OCI-LY3 (cell line): ENCODE measurements around the gene SGPP2.

Source experiments
- H2AFZ ChIP-seq: fragments of 200-600, 300-600 bp; shearing (Covaris generic); 2 replicates; pipeline ENCODE4 v1.6.0; 2014; ENCODE audit warnings: antibody characterized with exemption, low read depth, low read length
- H3K27ac ChIP-seq: fragments of 200-600, 300-600 bp; sonication (generic); 2 replicates; pipeline ENCODE4 v1.5.1; 2014; ENCODE audit warnings: mild to moderate bottlenecking, low read length, moderate library complexity, mixed read lengths
- H3K27me3 ChIP-seq: fragments of 200-600, 300-600 bp; sonication (generic); 2 replicates; pipeline ENCODE4 v1.6.1; 2014; ENCODE audit warnings: low read depth, low read length, mixed read lengths
- H3K36me3 ChIP-seq: fragments of 200-600, 300-600 bp; sonication (generic); replicated peaks from 2 replicates; pipeline ENCODE3; 2014; ENCODE audit warnings: low read depth, low read length, mixed read lengths
- H3K4me1 ChIP-seq: fragments of 300-600, 200-600 bp; sonication (generic); 2 replicates; pipeline ENCODE4 v1.6.1; 2014; ENCODE audit warnings: low read length, mixed read lengths
- H3K4me2 ChIP-seq: fragments of 200-600, 300-600 bp; sonication (generic); 2 replicates; pipeline ENCODE4 v1.6.1; 2014; ENCODE audit warnings: low read length, mixed read lengths
- H3K4me3 ChIP-seq: fragments of 300-600, 200-600 bp; sonication (generic); 2 replicates; pipeline ENCODE4 v1.5.1; 2014; ENCODE audit warnings: antibody characterized with exemption, mild to moderate bottlenecking, low read length, moderate library complexity
- H3K79me2 ChIP-seq: fragments of 300-600, 200-600 bp; shearing (Covaris generic); 2 replicates; pipeline ENCODE4 v1.6.1; 2014; ENCODE audit warnings: mild to moderate bottlenecking, low read length, mixed read lengths
- H3K9ac ChIP-seq: fragments of 300-600, 200-600 bp; shearing (Covaris generic); 2 replicates; pipeline ENCODE4 v1.6.0; 2014; ENCODE audit warnings: mild to moderate bottlenecking, low read length, moderate library complexity
- H3K9me3 ChIP-seq: fragments of 200-600, 300-600 bp; shearing (Covaris generic); 2 replicates; pipeline ENCODE4 v1.6.1; 2014; ENCODE audit warnings: low read length, mixed read lengths; ENCODE audit not compliant: insufficient read depth
- H4K20me1 ChIP-seq: fragments of 200-600, 300-600 bp; sonication (generic); 2 replicates; pipeline ENCODE4 v1.6.1; 2016; ENCODE audit warnings: low read length, mixed read lengths; ENCODE audit not compliant: insufficient read depth
- EZH2phosphoT487 ChIP-seq: fragments of 200-600 bp; shearing (Covaris generic); IDR thresholded peaks from 2 replicates; pipeline ENCODE4 v1.6.1; 2018; ENCODE audit warnings: antibody characterized with exemption, mixed run types, low read depth
- TF ChIP-seq, protein P1 (sequence below): fragments of 200-600, 300-600 bp; sonication (generic); IDR thresholded peaks from 2 replicates; pipeline ENCODE4 v1.5.1; 2014; ENCODE audit warnings: antibody characterized with exemption, low read length, low read depth

Gene SGPP2

DNA sequence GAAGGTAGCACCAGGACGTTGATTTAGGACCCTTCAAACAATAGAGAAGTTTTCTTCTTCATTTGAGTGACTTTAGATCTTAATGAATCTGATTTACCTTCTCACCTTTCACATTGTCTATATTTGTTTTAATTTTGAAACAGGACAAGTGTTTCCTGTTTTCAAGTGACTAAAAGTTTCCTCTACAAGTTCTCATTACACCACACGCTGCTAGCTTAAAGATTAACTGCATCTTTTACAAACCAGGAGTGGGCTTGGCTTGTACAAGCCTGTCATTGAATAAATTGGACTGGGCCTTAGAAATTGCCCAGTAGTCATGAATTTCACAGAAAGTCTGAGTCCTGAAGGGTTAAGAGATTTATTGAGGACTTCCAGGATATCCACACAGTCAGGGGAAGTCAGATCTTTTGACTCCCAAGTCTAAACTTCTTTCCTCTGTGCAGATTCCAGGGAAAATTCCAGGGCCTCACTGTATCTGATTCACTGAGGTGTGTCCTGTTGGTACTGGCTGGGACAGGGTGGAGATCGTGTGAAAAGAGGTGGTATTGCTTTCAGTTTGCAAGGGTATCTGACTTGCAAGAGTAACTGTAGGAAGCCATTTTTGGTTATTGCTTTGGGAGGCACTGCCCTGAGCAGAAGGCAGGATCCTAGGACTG lies 3.4 kb downstream of the SGPP2 start:
- TF ChIP-seq, protein P1, sequence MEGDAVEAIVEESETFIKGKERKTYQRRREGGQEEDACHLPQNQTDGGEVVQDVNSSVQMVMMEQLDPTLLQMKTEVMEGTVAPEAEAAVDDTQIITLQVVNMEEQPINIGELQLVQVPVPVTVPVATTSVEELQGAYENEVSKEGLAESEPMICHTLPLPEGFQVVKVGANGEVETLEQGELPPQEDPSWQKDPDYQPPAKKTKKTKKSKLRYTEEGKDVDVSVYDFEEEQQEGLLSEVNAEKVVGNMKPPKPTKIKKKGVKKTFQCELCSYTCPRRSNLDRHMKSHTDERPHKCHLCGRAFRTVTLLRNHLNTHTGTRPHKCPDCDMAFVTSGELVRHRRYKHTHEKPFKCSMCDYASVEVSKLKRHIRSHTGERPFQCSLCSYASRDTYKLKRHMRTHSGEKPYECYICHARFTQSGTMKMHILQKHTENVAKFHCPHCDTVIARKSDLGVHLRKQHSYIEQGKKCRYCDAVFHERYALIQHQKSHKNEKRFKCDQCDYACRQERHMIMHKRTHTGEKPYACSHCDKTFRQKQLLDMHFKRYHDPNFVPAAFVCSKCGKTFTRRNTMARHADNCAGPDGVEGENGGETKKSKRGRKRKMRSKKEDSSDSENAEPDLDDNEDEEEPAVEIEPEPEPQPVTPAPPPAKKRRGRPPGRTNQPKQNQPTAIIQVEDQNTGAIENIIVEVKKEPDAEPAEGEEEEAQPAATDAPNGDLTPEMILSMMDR: no peak
- TF ChIP-seq EZH2phosphoT487: no peak
- Histone ChIP-seq H4K20me1 (no peaks in the 10 kb centered on the region), H3K4me2 (peak overlapping the region; percentile 99), H3K4me1 (peaks cover 40% of the 10 kb centered on the region), H3K79me2 (peaks cover 36% of the 10 kb centered on the region), H2AFZ (no peak overlapping the region), H3K9ac (no peak overlapping the region), H3K27me3 (no peaks in the 10 kb centered on the region), H3K27ac (no peak overlapping the region; the same call in 1 of the 2 replicates), H3K36me3 (no peaks in the 10 kb centered on the region), H3K4me3 (peak overlapping the region; percentile 32), H3K9me3 (no peaks in the 10 kb centered on the region)

DNA sequence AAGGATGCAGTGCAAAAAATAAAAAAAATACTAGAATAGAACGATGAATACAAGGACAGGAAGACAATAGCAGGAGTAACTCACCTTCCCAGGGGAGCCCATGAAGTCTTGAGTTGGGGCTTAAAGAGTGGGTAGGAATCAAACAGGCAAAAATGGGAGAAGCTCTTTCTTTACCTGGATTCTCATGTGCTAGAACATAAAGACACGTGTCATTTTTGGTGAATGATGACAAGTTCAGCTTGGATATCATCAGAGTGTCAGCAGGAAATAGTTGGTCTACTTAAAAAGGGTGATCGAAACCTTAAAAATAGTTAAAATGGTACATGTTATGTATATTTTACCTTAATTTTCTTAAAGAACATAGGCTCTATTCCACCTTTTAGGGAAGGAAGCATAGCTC lies 5.7 kb downstream of the SGPP2 start:
- Histone ChIP-seq H3K4me1 (peaks cover 46% of the 10 kb centered on the region), H3K9ac (no peak overlapping the region), H3K27me3 (no peaks in the 10 kb centered on the region), H3K79me2 (peaks cover 36% of the 10 kb centered on the region), H4K20me1 (no peaks in the 10 kb centered on the region), H3K4me2 (no peak overlapping the region), H2AFZ (no peak overlapping the region), H3K4me3 (no peak overlapping the region), H3K36me3 (no peaks in the 10 kb centered on the region), H3K27ac (no peak overlapping the region), H3K9me3 (no peaks in the 10 kb centered on the region)
- no peak for TF ChIP-seq EZH2phosphoT487
- TF ChIP-seq, protein P1: no peak

DNA sequence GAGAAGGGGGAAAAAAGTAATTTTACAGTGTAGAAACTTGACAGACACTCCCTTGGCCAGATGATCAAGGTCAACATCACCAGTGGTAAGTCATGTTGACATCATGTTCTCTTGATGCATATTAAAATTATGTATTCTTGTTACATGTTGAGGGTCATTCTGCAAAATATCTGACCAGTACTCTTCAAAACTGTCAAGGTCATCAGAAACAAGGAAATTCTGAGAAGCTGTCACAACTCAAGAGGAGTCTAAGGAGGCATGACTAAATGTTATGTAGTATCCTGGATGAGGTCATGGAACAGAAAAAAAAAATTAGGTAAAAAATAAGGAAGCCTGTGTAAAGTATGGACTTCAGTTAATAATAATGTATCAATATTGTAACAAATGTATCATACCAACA lies 6.3 kb downstream of the SGPP2 start:
- H3K27me3 ChIP-seq: no peaks in the 10 kb centered on the region

DNA sequence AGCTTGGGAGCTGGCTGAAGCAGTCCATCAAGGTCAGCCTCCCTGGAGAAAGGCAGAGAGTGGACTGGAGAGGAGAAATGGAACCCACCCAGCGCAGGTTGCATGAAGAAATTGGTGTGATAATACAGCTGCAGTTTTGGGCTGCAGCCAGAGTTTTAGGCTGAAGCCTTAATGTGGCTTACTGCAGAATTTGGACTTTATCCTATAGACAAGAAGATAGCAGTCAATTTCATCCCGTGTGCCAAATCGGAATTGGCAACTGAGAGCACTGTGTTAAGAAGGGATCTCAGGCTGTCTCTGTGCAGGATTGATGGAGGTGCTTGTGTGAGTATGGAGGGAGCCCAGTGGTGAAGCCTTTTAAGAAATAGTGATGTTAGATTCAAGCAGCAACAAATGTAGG lies 7.5 kb downstream of the SGPP2 start:
- Histone ChIP-seq H3K27ac (no peak overlapping the region), H3K27me3 (no peaks in the 10 kb centered on the region)
- TF ChIP-seq EZH2phosphoT487: no peak
- TF ChIP-seq, protein P1: no peak

More for the DNA sequence above, 6.3 kb downstream of the SGPP2 start:
- H3K4me2 ChIP-seq: no peak overlapping the region
- no peaks in the 10 kb centered on the region for H3K9me3 ChIP-seq
- no peak for TF ChIP-seq EZH2phosphoT487
- TF ChIP-seq, protein P1: no peak
- peaks cover 43% of the 10 kb centered on the region for H3K4me1 ChIP-seq
- no peak overlapping the region for H2AFZ ChIP-seq
- no peaks in the 10 kb centered on the region for H3K36me3 ChIP-seq
- H3K9ac ChIP-seq: no peak overlapping the region
- H4K20me1 ChIP-seq: no peaks in the 10 kb centered on the region
- H3K27ac ChIP-seq: no peak overlapping the region
- no peak overlapping the region for H3K4me3 ChIP-seq
- H3K79me2 ChIP-seq: peaks cover 30% of the 10 kb centered on the region

More for the DNA sequence above, 7.5 kb downstream of the SGPP2 start:
- H4K20me1 ChIP-seq: no peaks in the 10 kb centered on the region
- H3K79me2 ChIP-seq: peaks cover 21% of the 10 kb centered on the region
- H3K4me2 ChIP-seq: no peak overlapping the region
- no peak overlapping the region for H3K4me3 ChIP-seq
- no peak overlapping the region for H3K9ac ChIP-seq
- H2AFZ ChIP-seq: no peak overlapping the region
- H3K4me1 ChIP-seq: peaks cover 31% of the 10 kb centered on the region
- H3K36me3 ChIP-seq: no peaks in the 10 kb centered on the region
- H3K9me3 ChIP-seq: no peaks in the 10 kb centered on the region
